ENCODE data around the gene CYB561D1. TPM values are rescaled to one million over a fixed set of nuclear protein-coding genes. Genes with fewer than 3 reads are reported as not detected.

The CYB561D1 gene
- total and polyA plus RNA-seq, 2 experiments from 2014 or later = 5.9 to 9.6 TPM

- peaks cover 58% of the 10 kb centered on the region for H3K79me2 ChIP-seq (ENCODE audit: insufficient read depth)
- H3K9me3 ChIP-seq (ENCODE audit: low read depth) = no peaks in the 10 kb centered on the region
- peak overlapping the region; percentile 97 for H3K9ac ChIP-seq
- TF ChIP-seq EZH2phosphoT487 (IDR thresholded peaks at IDR 0.05; ENCODE audit: insufficient read depth, low read depth) (no peak), EZH2 (IDR thresholded peaks at IDR 0.05; ENCODE audit: insufficient read depth, poor library complexity, severe bottlenecking) (no peak)
- H2AFZ ChIP-seq = peak overlapping the region; percentile 96
- H3K36me3 ChIP-seq (ENCODE audit: low read depth) = no peaks in the 10 kb centered on the region
- H3K27me3 ChIP-seq (replicated peaks; ENCODE audit: insufficient read depth) = no peaks in the 10 kb centered on the region
- H4K20me1 ChIP-seq (ENCODE audit: insufficient read depth) = peaks cover 23% of the 10 kb centered on the region
- peak overlapping the region; percentile 93 for H3K27ac ChIP-seq
- peak overlapping the region; percentile 91 for H3K4me2 ChIP-seq (ENCODE audit: unreplicated experiment)
- in situ Hi-C loops (cut with MboI) = loop anchor here (5.0 to 10.0 kb wide), 4 partner anchors 80 to 437 kb away; partner anchors contain the start of gene AHCYL1
- H3K4me3 ChIP-seq = peak overlapping the region; percentile 99
- H3F3A ChIP-seq (ENCODE audit: insufficient read depth) = peaks cover 15% of the 10 kb centered on the region
- no peaks in the 10 kb centered on the region for H3K9me2 ChIP-seq (ENCODE audit: insufficient read depth)
- DNase-seq = peak; percentile 64
- H3K4me1 ChIP-seq (ENCODE audit: insufficient read depth) = peaks cover 29% of the 10 kb centered on the region
- WGBS, 2 experiments (ENCODE audit: low coverage in 1 of 2, low lambda C conversion rate in 2 of 2, missing lambda C conversion rate in 2 of 2) = 7 to 9% methylated on average over 22 of the region's 22 CpGs
Observed at GRCh38 chr1:109547463-109548320, 53.8 kb downstream of the CYB561D1 start.

GRCh38 chr1:109548321-109549267 is 54.7 kb downstream of the CYB561D1 start, which contains the start of gene GNAI3:
GNAI3 (plus strand) TSS chr1:109548615; CDS start chr1:109548721, 106 bp downstream.
- Histone ChIP-seq H2AFZ (peak within 1 kb of the TSS; percentile 96), H3F3A (ENCODE audit: insufficient read depth) (peaks cover 15% of the 10 kb centered on the region), H3K4me2 (ENCODE audit: unreplicated experiment) (peak within 1 kb of the TSS; percentile 91), H3K9ac (peak within 1 kb of the TSS; percentile 97), H3K9me2 (ENCODE audit: insufficient read depth) (no peaks in the 10 kb centered on the region), H3K4me1 (ENCODE audit: insufficient read depth) (peaks cover 29% of the 10 kb centered on the region), H3K9me3 (ENCODE audit: low read depth) (no peaks in the 10 kb centered on the region), H3K4me3 (peak within 1 kb of the TSS; percentile 99), H3K27ac (peak within 1 kb of the TSS; percentile 93), H3K36me3 (ENCODE audit: low read depth) (no peaks in the 10 kb centered on the region), H3K27me3 (replicated peaks; ENCODE audit: insufficient read depth) (no peaks in the 10 kb centered on the region), H3K79me2 (ENCODE audit: insufficient read depth) (peaks cover 67% of the 10 kb centered on the region), H4K20me1 (ENCODE audit: insufficient read depth) (peaks cover 23% of the 10 kb centered on the region)
- WGBS, 2 experiments (ENCODE audit: low coverage in 1 of 2, low lambda C conversion rate in 2 of 2, missing lambda C conversion rate in 2 of 2) = 1% methylated on average over 60 to 68 of the region's 68 CpGs
- no peak for TF ChIP-seq EZH2 (IDR thresholded peaks at IDR 0.05; ENCODE audit: insufficient read depth, poor library complexity, severe bottlenecking)
- TF ChIP-seq EZH2phosphoT487 (IDR thresholded peaks at IDR 0.05; ENCODE audit: insufficient read depth, low read depth) = no peak
- DNase-seq = peak; percentile 97
- in situ Hi-C loops (cut with MboI) = loop anchor here (5.0 to 10.0 kb wide), 4 partner anchors 79 to 436 kb away; partner anchors contain the start of gene AHCYL1

Other genes with a start within 250 kb of the CYB561D1 start
- gene CELSR2, start 244.6 kb upstream of the CYB561D1 start, total RNA-seq (2014; rRNA removed; shearing (Covaris generic)) = 0.13 and 0.32 TPM in 2 replicates
- gene CELSR2, start 244.6 kb upstream of the CYB561D1 start, polyA plus RNA-seq (2016; fragmentation: Nextera tagmentation; extraction: Ambion mirVana) = 0.11 and 0.25 TPM in 2 replicates
- 15.6 and 20.5 TPM in 2 replicates for gene PSRC1, start 210.9 kb upstream of the CYB561D1 start, total RNA-seq (2014; rRNA removed; shearing (Covaris generic))
- gene PSRC1, start 210.9 kb upstream of the CYB561D1 start, polyA plus RNA-seq (2016; fragmentation: Nextera tagmentation; extraction: Ambion mirVana) = 11.6 and 15.3 TPM in 2 replicates
- gene MYBPHL, start 187.1 kb upstream of the CYB561D1 start, total RNA-seq (2014; rRNA removed; shearing (Covaris generic)) = not detected in 2 replicates
- gene MYBPHL, start 187.1 kb upstream of the CYB561D1 start, polyA plus RNA-seq (2016; fragmentation: Nextera tagmentation; extraction: Ambion mirVana) = not detected in 2 replicates
- gene SORT1, start 96.2 kb upstream of the CYB561D1 start, total RNA-seq (2014; rRNA removed; shearing (Covaris generic)) = 8.4 and 11.8 TPM in 2 replicates
- 6.7 and 7.1 TPM in 2 replicates for gene SORT1, start 96.2 kb upstream of the CYB561D1 start, polyA plus RNA-seq (2016; fragmentation: Nextera tagmentation; extraction: Ambion mirVana)
- gene PSMA5, start 67.6 kb upstream of the CYB561D1 start, total RNA-seq (2014; rRNA removed; shearing (Covaris generic)) = 38.8 and 53.7 TPM in 2 replicates
- gene PSMA5, start 67.6 kb upstream of the CYB561D1 start, polyA plus RNA-seq (2016; fragmentation: Nextera tagmentation; extraction: Ambion mirVana) = 89.7 and 94.5 TPM in 2 replicates
- 0.11 and 0.13 TPM in 2 replicates for gene SYPL2, start 27.5 kb upstream of the CYB561D1 start, total RNA-seq (2014; rRNA removed; shearing (Covaris generic))
- gene SYPL2, start 27.5 kb upstream of the CYB561D1 start, polyA plus RNA-seq (2016; fragmentation: Nextera tagmentation; extraction: Ambion mirVana) = 0.38 and 0.60 TPM in 2 replicates
- 2.1 and 5.3 TPM in 2 replicates for gene ATXN7L2, start 10.2 kb upstream of the CYB561D1 start, total RNA-seq (2014; rRNA removed; shearing (Covaris generic))
- 3.0 and 3.3 TPM in 2 replicates for gene ATXN7L2, start 10.2 kb upstream of the CYB561D1 start, polyA plus RNA-seq (2016; fragmentation: Nextera tagmentation; extraction: Ambion mirVana)
- gene AMIGO1, start 15.6 kb downstream of the CYB561D1 start, total RNA-seq (2014; rRNA removed; shearing (Covaris generic)) = 2.7 and 2.8 TPM in 2 replicates
- gene AMIGO1, start 15.6 kb downstream of the CYB561D1 start, polyA plus RNA-seq (2016; fragmentation: Nextera tagmentation; extraction: Ambion mirVana) = 1.3 and 1.7 TPM in 2 replicates
- gene GPR61, start 45.8 kb downstream of the CYB561D1 start, total RNA-seq (2014; rRNA removed; shearing (Covaris generic)) = not detected in 2 replicates
- not detected in 2 replicates for gene GPR61, start 45.8 kb downstream of the CYB561D1 start, polyA plus RNA-seq (2016; fragmentation: Nextera tagmentation; extraction: Ambion mirVana)
- gene GNAI3, start 54.5 kb downstream of the CYB561D1 start, total RNA-seq (2014; rRNA removed; shearing (Covaris generic)) = 14.7 and 14.9 TPM in 2 replicates
- gene GNAI3, start 54.5 kb downstream of the CYB561D1 start, polyA plus RNA-seq (2016; fragmentation: Nextera tagmentation; extraction: Ambion mirVana) = 14.6 and 14.9 TPM in 2 replicates
- gene GNAT2, start 125.5 kb downstream of the CYB561D1 start, total RNA-seq (2014; rRNA removed; shearing (Covaris generic)) = not detected in 2 replicates
- gene GNAT2, start 125.5 kb downstream of the CYB561D1 start, polyA plus RNA-seq (2016; fragmentation: Nextera tagmentation; extraction: Ambion mirVana) = 0.32 TPM in 1 of 2 replicates, not detected in the other
- gene AMPD2, start 125.7 kb downstream of the CYB561D1 start, total RNA-seq (2014; rRNA removed; shearing (Covaris generic)) = 79.3 and 87.9 TPM in 2 replicates
- 61.1 and 61.3 TPM in 2 replicates for gene AMPD2, start 125.7 kb downstream of the CYB561D1 start, polyA plus RNA-seq (2016; fragmentation: Nextera tagmentation; extraction: Ambion mirVana)
- 6.2 and 7.7 TPM in 2 replicates for gene GSTM4, start 162.0 kb downstream of the CYB561D1 start, total RNA-seq (2014; rRNA removed; shearing (Covaris generic))
- gene GSTM4, start 162.0 kb downstream of the CYB561D1 start, polyA plus RNA-seq (2016; fragmentation: Nextera tagmentation; extraction: Ambion mirVana) = 12.4 and 15.2 TPM in 2 replicates
- gene GSTM2, start 174.0 kb downstream of the CYB561D1 start, total RNA-seq (2014; rRNA removed; shearing (Covaris generic)) = 19.7 and 27.7 TPM in 2 replicates
- gene GSTM2, start 174.0 kb downstream of the CYB561D1 start, polyA plus RNA-seq (2016; fragmentation: Nextera tagmentation; extraction: Ambion mirVana) = 40.1 and 41.2 TPM in 2 replicates
- gene GSTM1, start 193.7 kb downstream of the CYB561D1 start, total RNA-seq (2014; rRNA removed; shearing (Covaris generic)) = not detected in 2 replicates
- gene GSTM1, start 193.7 kb downstream of the CYB561D1 start, polyA plus RNA-seq (2016; fragmentation: Nextera tagmentation; extraction: Ambion mirVana) = not detected in 2 replicates
- 1.5 and 2.4 TPM in 2 replicates for gene GSTM5, start 218.2 kb downstream of the CYB561D1 start, total RNA-seq (2014; rRNA removed; shearing (Covaris generic))
- 2.5 and 3.8 TPM in 2 replicates for gene GSTM5, start 218.2 kb downstream of the CYB561D1 start, polyA plus RNA-seq (2016; fragmentation: Nextera tagmentation; extraction: Ambion mirVana)
- 28.7 and 30.0 TPM in 2 replicates for gene GSTM3, start 246.9 kb downstream of the CYB561D1 start, total RNA-seq (2014; rRNA removed; shearing (Covaris generic))
- gene GSTM3, start 246.9 kb downstream of the CYB561D1 start, polyA plus RNA-seq (2016; fragmentation: Nextera tagmentation; extraction: Ambion mirVana) = 75.2 and 81.0 TPM in 2 replicates

Measured in GM23248 (cell line).